Stimulated activated CD4-positive, alpha-beta T cell treated with anti-CD3 and anti-CD28 coated beads, Interleukin-12 subunit alpha, Interleukin-12 subunit beta, amount 100 ng/mL, for 24 hours (primary cell): ENCODE data around the gene S100A14.
A peak's percentile ranks its signal among the peaks of the same experiment; 100 is the strongest.
"Not testable (repeated sequence)": the region's sequence is repeated elsewhere in the genome, so short reads cannot be mapped to it uniquely, and the experiment has no call there.

Experiments
- DNase-seq, 2 experiments: peaks; one replicate each; pipeline ENCODE4 v3.0.0-alpha.2; 2020; ENCODE audit warnings: low read depth in 2 of 2

Gene S100A14

GRCh38 chr1:153587314-153587713, 28.8 kb downstream of the S100A14 start:
- DNase-seq = no peak

- DNase-seq = no peak
Observed at GRCh38 chr1:153586347-153586746, 29.8 kb downstream of the S100A14 start.

GRCh38 chr1:153585006-153585405, 31.1 kb downstream of the S100A14 start:
- no peak for DNase-seq

- DNase-seq = no peak
Observed at GRCh38 chr1:153583976-153584375, 32.1 kb downstream of the S100A14 start.

- DNase-seq = not testable (repeated sequence)
Observed at GRCh38 chr1:153583514-153583913, 32.6 kb downstream of the S100A14 start.

GRCh38 chr1:153582836-153583235, 33.3 kb downstream of the S100A14 start:
- not testable (repeated sequence) for DNase-seq

GRCh38 chr1:153578936-153579335, 37.2 kb downstream of the S100A14 start:
- no peak for DNase-seq

- no peak for DNase-seq
Observed at GRCh38 chr1:153578490-153578889, 37.6 kb downstream of the S100A14 start.

GRCh38 chr1:153577624-153578051, 38.5 kb downstream of the S100A14 start:
- no peak for DNase-seq

- DNase-seq = no peak
Observed at GRCh38 chr1:153577138-153577537, 39.0 kb downstream of the S100A14 start.

- DNase-seq = not testable (repeated sequence)
Observed at GRCh38 chr1:153575497-153575896, 40.6 kb downstream of the S100A14 start.

GRCh38 chr1:153575081-153575491, 41.0 kb downstream of the S100A14 start:
- not testable (repeated sequence) for DNase-seq

GRCh38 chr1:153573351-153573750, 42.8 kb downstream of the S100A14 start:
- DNase-seq = no peak

- DNase-seq = peak in 1 of 2 experiments; percentile 43
Observed at GRCh38 chr1:153572569-153573015, 43.5 kb downstream of the S100A14 start.

- DNase-seq = no peak
Observed at GRCh38 chr1:153571706-153572105, 44.4 kb downstream of the S100A14 start.

GRCh38 chr1:153570874-153571273, 45.3 kb downstream of the S100A14 start:
- DNase-seq = no peak

GRCh38 chr1:153569465-153569864, 46.7 kb downstream of the S100A14 start:
- DNase-seq = no peak

GRCh38 chr1:153568367-153569099, 47.6 kb downstream of the S100A14 start:
- peak; percentile 69 to 89 for DNase-seq

GRCh38 chr1:153567621-153568366, 48.3 kb downstream of the S100A14 start:
- peak in 1 of 2 experiments; percentile 32 for DNase-seq

GRCh38 chr1:153566414-153567371, 49.4 kb downstream of the S100A14 start:
- DNase-seq = peak; percentile 74 to 86

GRCh38 chr1:153565529-153566374, 50.4 kb downstream of the S100A14 start, which contains the start of gene S100A2:
TSS of gene S100A2 (minus strand) at chr1:153565844. CDS start at chr1:153563877, 1,967 bp downstream.
- peak; percentile 37 to 41 for DNase-seq
